PFSK-1 (cell line): ENCODE measurements around the gene RGS18.

Source experiments
- FOXP2 ChIP-seq: optimal IDR thresholded peaks from 2 replicates; pipeline ENCODE3; 2011; ENCODE audit warnings: borderline replicate concordance, control low read depth, inconsistent platforms; ENCODE audit not compliant: insufficient read depth; ENCODE audit errors: extremely low read length, extremely low read depth
- POLR2AphosphoS5 ChIP-seq: IDR thresholded peaks from 2 replicates; pipeline ENCODE4 v1.6.1; 2012; ENCODE audit warnings: low read depth, mild to moderate bottlenecking, control low read depth, low read length, moderate library complexity
- SIN3A ChIP-seq: IDR thresholded peaks from 2 replicates; pipeline ENCODE4 v1.6.1; 2012; ENCODE audit warnings: mild to moderate bottlenecking, low read length, moderate library complexity, borderline replicate concordance; ENCODE audit not compliant: insufficient read depth
- TAF1 ChIP-seq: IDR thresholded peaks from 2 replicates; pipeline ENCODE4 v1.6.1; 2012; ENCODE audit warnings: low read length, control low read depth, borderline replicate concordance; ENCODE audit not compliant: insufficient read depth
- TF ChIP-seq, protein P1 (sequence below), 2 experiments: IDR thresholded peaks; 2 replicates each; pipeline versions ENCODE4 v1.6.1 to v1.8.0; 2011 to 2012; ENCODE audit warnings: low read depth in 2 of 2, low read length in 2 of 2, control low read depth in 1 of 2, inconsistent platforms in 1 of 2, mild to moderate bottlenecking in 1 of 2, moderate library complexity in 1 of 2; ENCODE audit not compliant: insufficient read depth in 1 of 2

RGS18 gene

DNA sequence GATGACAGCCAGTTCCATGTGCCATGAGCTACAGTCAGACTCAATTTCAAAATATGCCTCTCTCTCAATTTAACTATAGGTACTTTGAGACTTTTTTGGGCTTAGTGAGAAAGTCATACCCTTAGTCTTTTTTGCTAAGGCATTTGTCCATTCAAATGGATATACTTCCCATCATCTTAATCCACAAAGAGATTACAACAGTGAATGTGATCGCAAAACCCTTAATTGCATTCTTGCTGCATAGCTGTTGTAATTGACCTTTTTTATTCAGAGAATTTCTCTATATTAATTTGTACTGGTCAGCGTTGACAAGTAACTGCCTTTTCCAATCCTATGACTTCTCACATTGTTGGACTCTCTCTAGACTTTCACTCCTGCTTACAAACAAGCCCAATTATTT is 38.6 kb upstream of the RGS18 start:
- TF ChIP-seq SIN3A = no peak
- no peak for TF ChIP-seq POLR2AphosphoS5
- TF ChIP-seq FOXP2 = no peak
- no peak for TF ChIP-seq TAF1
- TF ChIP-seq, protein P1, sequence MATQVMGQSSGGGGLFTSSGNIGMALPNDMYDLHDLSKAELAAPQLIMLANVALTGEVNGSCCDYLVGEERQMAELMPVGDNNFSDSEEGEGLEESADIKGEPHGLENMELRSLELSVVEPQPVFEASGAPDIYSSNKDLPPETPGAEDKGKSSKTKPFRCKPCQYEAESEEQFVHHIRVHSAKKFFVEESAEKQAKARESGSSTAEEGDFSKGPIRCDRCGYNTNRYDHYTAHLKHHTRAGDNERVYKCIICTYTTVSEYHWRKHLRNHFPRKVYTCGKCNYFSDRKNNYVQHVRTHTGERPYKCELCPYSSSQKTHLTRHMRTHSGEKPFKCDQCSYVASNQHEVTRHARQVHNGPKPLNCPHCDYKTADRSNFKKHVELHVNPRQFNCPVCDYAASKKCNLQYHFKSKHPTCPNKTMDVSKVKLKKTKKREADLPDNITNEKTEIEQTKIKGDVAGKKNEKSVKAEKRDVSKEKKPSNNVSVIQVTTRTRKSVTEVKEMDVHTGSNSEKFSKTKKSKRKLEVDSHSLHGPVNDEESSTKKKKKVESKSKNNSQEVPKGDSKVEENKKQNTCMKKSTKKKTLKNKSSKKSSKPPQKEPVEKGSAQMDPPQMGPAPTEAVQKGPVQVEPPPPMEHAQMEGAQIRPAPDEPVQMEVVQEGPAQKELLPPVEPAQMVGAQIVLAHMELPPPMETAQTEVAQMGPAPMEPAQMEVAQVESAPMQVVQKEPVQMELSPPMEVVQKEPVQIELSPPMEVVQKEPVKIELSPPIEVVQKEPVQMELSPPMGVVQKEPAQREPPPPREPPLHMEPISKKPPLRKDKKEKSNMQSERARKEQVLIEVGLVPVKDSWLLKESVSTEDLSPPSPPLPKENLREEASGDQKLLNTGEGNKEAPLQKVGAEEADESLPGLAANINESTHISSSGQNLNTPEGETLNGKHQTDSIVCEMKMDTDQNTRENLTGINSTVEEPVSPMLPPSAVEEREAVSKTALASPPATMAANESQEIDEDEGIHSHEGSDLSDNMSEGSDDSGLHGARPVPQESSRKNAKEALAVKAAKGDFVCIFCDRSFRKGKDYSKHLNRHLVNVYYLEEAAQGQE (IDR thresholded peaks at IDR 0.05; ENCODE audit: insufficient read depth in 1 of 2, low read depth in 2 of 2, low read length in 2 of 2) = no peak

DNA sequence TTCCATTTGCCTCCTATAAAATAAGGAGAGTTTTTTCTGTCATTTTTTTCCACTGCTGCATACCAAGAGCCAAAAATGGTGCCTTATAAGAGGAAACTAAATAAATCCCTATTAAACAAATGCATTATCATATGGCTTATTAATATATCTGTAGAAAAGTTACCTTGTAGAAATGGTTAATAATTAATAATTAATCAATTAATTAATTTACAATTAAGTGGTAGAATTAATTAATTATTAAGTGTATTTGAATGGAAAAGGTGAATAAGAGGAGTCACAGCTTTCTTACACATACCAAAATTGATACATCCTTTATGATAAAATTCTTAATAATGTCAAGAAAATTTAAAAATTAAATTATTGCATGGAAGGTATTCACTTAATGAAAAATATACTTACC is 35.6 kb upstream of the RGS18 start:
- TF ChIP-seq TAF1 = no peak
- TF ChIP-seq POLR2AphosphoS5 = no peak
- TF ChIP-seq SIN3A = no peak
- TF ChIP-seq, protein P1 (IDR thresholded peaks at IDR 0.05; ENCODE audit: insufficient read depth in 1 of 2, low read depth in 2 of 2, low read length in 2 of 2) = no peak
- no peak for TF ChIP-seq FOXP2

DNA sequence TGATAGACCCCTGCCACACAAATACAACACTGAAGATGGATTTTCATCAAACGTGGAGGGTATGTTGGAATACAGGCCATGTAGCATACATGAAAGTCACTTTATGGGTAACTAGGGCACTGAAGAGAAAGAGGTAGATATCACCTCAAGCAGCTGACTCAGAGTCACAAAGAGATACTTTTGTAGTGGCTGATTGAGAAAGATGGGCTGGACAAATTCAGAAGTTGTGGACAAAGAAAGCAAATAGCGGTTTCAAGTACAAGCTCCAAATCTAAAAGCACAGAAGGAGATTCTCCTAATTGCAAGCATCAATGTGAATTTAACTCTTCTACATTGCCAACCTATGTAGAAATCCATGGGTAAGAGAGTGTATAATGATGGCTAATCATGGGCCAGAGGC is 35.0 kb upstream of the RGS18 start:
- no peak for TF ChIP-seq SIN3A
- no peak for TF ChIP-seq FOXP2
- TF ChIP-seq TAF1 = no peak
- TF ChIP-seq POLR2AphosphoS5 = no peak
- TF ChIP-seq, protein P1 (IDR thresholded peaks at IDR 0.05; ENCODE audit: insufficient read depth in 1 of 2, low read depth in 2 of 2, low read length in 2 of 2) = no peak

DNA sequence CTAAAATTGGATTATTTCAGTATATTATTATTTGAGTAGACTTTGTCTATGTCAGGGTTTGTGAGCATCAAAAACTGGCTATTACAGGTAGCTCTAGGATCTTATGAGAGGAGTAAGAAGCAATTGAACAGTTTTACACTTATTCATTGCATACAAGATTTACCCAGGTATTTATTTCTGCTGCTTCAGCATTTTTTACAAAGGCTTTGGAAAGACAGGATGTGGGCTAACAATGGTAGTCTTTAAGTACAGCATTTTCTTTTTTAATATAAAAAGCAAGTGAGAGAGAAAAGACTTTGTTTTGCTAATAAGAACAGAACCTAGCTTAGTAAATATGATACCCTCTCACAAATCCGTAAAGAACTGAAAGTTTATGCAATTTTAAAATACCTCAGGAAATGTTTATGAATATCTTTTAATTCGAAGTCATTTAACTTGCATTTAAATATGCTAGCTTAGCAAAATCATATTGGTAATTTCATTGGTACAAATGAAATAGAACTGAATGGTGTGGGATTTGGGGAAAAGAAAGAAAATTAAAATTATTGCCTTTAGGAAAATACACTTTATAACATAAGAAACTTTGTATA is 32.1 kb upstream of the RGS18 start:
- no peak for TF ChIP-seq TAF1
- no peak for TF ChIP-seq FOXP2
- TF ChIP-seq SIN3A = no peak
- TF ChIP-seq, protein P1 (IDR thresholded peaks at IDR 0.05; ENCODE audit: insufficient read depth in 1 of 2, low read depth in 2 of 2, low read length in 2 of 2) = no peak
- no peak for TF ChIP-seq POLR2AphosphoS5
